ENCODE data around the gene ACKR3.

Gene ACKR3

GRCh38 chr2:236583621-236584203 lies 14.1 kb downstream of the ACKR3 start:
- TF ChIP-seq, protein P1, sequence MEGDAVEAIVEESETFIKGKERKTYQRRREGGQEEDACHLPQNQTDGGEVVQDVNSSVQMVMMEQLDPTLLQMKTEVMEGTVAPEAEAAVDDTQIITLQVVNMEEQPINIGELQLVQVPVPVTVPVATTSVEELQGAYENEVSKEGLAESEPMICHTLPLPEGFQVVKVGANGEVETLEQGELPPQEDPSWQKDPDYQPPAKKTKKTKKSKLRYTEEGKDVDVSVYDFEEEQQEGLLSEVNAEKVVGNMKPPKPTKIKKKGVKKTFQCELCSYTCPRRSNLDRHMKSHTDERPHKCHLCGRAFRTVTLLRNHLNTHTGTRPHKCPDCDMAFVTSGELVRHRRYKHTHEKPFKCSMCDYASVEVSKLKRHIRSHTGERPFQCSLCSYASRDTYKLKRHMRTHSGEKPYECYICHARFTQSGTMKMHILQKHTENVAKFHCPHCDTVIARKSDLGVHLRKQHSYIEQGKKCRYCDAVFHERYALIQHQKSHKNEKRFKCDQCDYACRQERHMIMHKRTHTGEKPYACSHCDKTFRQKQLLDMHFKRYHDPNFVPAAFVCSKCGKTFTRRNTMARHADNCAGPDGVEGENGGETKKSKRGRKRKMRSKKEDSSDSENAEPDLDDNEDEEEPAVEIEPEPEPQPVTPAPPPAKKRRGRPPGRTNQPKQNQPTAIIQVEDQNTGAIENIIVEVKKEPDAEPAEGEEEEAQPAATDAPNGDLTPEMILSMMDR (IDR thresholded peaks at IDR 0.05; ENCODE audit: borderline replicate concordance, insufficient read depth, low read depth, low read length): no peak
- H3K4me3 ChIP-seq (ENCODE audit: low read depth, low read length): no peak overlapping the region

GRCh38 chr2:236584521-236585384 lies 15.1 kb downstream of the ACKR3 start:
- TF ChIP-seq, protein P1 (IDR thresholded peaks at IDR 0.05; ENCODE audit: borderline replicate concordance, insufficient read depth, low read depth, low read length): no peak
- H3K4me3 ChIP-seq (ENCODE audit: low read depth, low read length): no peak overlapping the region

DNA sequence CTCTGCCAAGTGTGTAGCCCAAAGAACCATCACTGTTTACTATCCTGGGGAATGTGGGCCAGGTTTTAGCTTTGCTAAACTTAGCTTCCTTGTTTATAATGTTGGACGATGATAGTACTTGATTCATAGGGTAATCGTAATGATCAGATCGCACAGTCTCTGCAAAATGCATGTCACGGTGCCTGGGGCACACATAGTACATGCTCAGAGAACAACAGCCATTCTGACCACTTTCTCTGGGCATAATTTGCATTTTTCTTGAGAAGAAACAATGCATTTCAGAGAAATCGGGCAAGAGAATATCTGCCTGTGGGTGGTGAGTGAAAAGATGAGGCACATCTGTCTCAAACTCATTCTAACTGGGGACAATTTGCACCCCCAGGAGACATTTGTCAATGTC lies 16.3 kb downstream of the ACKR3 start:
- TF ChIP-seq, protein P1 (IDR thresholded peaks at IDR 0.05; ENCODE audit: borderline replicate concordance, insufficient read depth, low read depth, low read length): no peak
- no peak overlapping the region for H3K4me3 ChIP-seq (ENCODE audit: low read depth, low read length)

DNA sequence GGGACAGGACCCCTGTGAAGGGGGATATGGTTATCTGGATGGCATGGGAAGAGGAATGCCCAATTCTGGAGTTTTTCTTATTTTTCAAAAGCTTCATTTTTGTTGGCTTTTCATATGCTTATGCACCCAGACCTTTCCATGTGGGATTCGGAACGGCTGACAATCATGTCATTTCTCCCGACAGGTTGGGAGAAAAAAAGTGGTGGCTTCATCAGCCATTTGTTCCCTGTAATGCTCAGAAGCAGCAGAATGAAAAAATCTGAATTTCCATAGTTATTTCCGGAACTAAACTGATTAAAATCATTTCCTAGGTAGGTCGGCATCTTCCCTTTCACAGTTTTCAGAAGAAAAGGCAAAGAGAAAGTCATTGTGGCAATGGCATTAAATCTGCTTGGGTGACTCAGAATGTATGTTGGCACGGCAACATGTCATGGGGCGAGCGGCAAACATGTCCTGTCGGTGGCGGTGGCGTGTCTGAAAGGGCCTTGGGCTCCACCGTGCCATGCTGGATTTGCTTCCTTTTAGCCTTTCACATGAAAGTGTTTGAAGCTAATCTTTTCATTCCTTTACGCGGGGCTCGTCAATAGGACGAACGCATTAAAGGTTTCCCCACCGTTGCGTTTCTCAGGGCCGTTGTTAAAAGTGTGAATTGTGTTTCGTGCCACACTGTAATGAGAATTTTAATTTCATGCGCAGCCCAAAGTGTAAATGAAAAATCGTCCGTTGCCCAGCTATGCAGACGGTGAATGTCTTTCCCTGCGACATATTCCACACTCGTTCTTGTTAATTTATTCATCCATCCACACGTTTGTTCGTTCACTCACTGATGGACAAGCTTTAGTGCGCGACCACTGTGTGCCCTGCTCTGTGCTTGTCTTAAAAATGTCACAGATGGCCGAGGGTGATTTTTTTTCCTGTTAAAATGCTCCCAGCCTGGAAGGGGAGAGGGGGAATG lies 18.5 kb downstream of the ACKR3 start:
- TF ChIP-seq, protein P1 (IDR thresholded peaks at IDR 0.05; ENCODE audit: borderline replicate concordance, insufficient read depth, low read depth, low read length): no peak
- H3K4me3 ChIP-seq (ENCODE audit: low read depth, low read length): no peak overlapping the region

DNA sequence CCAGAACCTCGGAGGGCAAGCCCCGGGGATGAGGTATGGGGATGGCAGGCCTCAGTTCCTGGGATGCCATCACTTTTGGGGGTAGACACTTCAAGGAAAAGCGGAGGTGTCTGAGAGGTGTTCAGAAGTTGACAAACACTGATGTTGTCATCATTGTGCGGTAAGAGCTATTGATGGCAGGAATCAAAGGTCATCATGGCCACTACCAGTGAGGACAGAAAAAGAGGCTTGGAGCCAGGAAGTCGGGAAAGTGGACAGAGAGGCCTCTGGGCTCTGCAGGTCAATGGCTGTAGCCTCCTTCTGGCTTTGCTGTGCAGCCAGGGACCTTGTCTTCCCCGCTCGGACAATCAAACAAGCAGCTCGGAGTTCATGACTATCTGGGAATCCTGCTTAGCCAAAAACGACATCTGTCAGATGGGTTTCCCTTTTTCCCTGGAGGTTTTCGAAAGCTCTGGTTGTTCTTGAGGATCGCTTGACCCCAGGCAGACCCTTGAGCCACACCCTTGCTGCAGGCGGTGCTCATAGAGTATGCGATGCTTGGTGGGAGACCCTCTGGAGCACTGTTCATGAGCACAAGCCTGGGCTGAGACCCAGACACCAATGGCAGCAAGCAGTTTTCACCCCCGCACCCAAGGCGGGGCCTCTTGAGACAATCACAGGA lies 19.4 kb downstream of the ACKR3 start:
- TF ChIP-seq, protein P1 (IDR thresholded peaks at IDR 0.05; ENCODE audit: borderline replicate concordance, insufficient read depth, low read depth, low read length): no peak
- no peak overlapping the region for H3K4me3 ChIP-seq (ENCODE audit: low read depth, low read length)

GRCh38 chr2:236590846-236591245 lies 21.2 kb downstream of the ACKR3 start:
- no peak overlapping the region for H3K4me3 ChIP-seq (ENCODE audit: low read depth, low read length)
- TF ChIP-seq, protein P1 (IDR thresholded peaks at IDR 0.05; ENCODE audit: borderline replicate concordance, insufficient read depth, low read depth, low read length): no peak
